Gastroesophageal sphincter (tissue), 4 donors: ENCODE results near the gene TCP11. TPM values are rescaled to one million over a fixed set of nuclear protein-coding genes. Genes with fewer than 3 reads are reported as not detected.

Experiments
- ATAC-seq: fragments of 150-250 bp; one replicate; pipeline ENCODE4 v1.9.1; 2016; ENCODE audit warnings: mild to moderate bottlenecking, moderate library complexity
- H3K27ac ChIP-seq, 4 donors: fragments of 200-600 bp; sonication (generic) in 3 of 4; 1 replicate in 3 of 4; 2 replicates in 1 of 4; pipeline ENCODE4 v1.5.1; 2016 to 2019
- H3K27me3 ChIP-seq: fragments of 200-600 bp; sonication (generic); one replicate; pipeline ENCODE4 v1.5.1; 2019
- H3K36me3 ChIP-seq, 2 donors: fragments of 200-600 bp; sonication (generic); one replicate each; pipeline ENCODE4 v1.5.1; 2019; ENCODE audit warnings: control low read depth in 1 of 2
- H3K4me1 ChIP-seq, 3 donors: fragments of 200-600 bp; sonication (generic); 1 replicate in 2 of 3; 2 replicates in 1 of 3; pipeline ENCODE4 v1.5.1; 2016 to 2019; ENCODE audit warnings: control low read depth in 2 of 3
- H3K4me3 ChIP-seq, 2 donors: fragments of 200-600 bp; sonication (generic); one replicate each; pipeline ENCODE4 v1.5.1; 2019; ENCODE audit warnings: mild to moderate bottlenecking in 1 of 2, moderate library complexity in 1 of 2
- H3K9me3 ChIP-seq, 3 donors: fragments of 200-600 bp; sonication (generic); one replicate each; pipeline ENCODE4 v1.5.1; 2017 to 2019; ENCODE audit warnings: control low read depth in 2 of 3
- CTCF ChIP-seq, 4 experiments: fragments of 200-600 bp in 2 of 4; fragments of 450-650 bp in 2 of 4; sonication (generic) in 1 of 4; IDR thresholded peaks; one replicate each; pipeline ENCODE4 v1.5.1; 2017 to 2019; ENCODE audit warnings: antibody characterized with exemption in 4 of 4, mild to moderate bottlenecking in 2 of 4, moderate library complexity in 2 of 4
- EP300 ChIP-seq: sonication (generic); formaldehyde crosslinking; IDR thresholded peaks from one replicate; pipeline ENCODE4 v1.6.1; 2017; ENCODE audit warnings: antibody characterized with exemption, mild to moderate bottlenecking
- POLR2A ChIP-seq, 2 donors: fragments of 450-650 bp; IDR thresholded peaks; one replicate each; pipeline ENCODE4 v1.6.1; 2017; ENCODE audit warnings: antibody characterized with exemption in 2 of 2, mild to moderate bottlenecking in 2 of 2, moderate library complexity in 1 of 2
- POLR2AphosphoS5 ChIP-seq: sonication (generic); formaldehyde crosslinking; IDR thresholded peaks from one replicate; pipeline ENCODE4 v1.6.1; 2017; ENCODE audit warnings: antibody characterized with exemption
- WGBS, 2 donors: methylation state at CpG; one replicate each; pipeline ENCODE4 v1.1.5; 2018; ENCODE audit warnings: low coverage in 1 of 2; 5-methylcytosine and 5-hydroxymethylcytosine counted together
- total RNA-seq, 4 donors: library from RNA; depleted of rRNA; stranded (reverse); fragments of >200 nt; gene quantifications; one replicate each; pipeline ENCODE4 v1.1.0, GENCODE V29; 2016

Gene TCP11
- total RNA-seq, 4 donors from 2014 or later = 0.77 TPM; not detected in 3

GRCh38 chr6:35071347-35071994 lies 69.7 kb downstream of the TCP11 start:
- Histone ChIP-seq H3K27ac (peak overlapping the region in 3 of 4 donors; percentile 22 to 60 (median 37)), H3K4me3 (no peak overlapping the region), H3K27me3 (no peaks in the 10 kb centered on the region), H3K4me1 (peaks cover 0 to 59% (median 3%) of the 10 kb centered on the region in 3 donors), H3K9me3 (no peaks in the 10 kb centered on the region), H3K36me3 (peaks cover 0 to 94% of the 10 kb centered on the region in 2 donors)
- 60 to 90% methylated on average over 6 to 8 of the region's 12 CpGs for WGBS, 2 donors
- no peak for ATAC-seq
- TF ChIP-seq CTCF (IDR thresholded peaks at IDR 0.05) = no peak
- TF ChIP-seq POLR2A (IDR thresholded peaks at IDR 0.05) = no peak

GRCh38 chr6:35070111-35070510 lies 71.0 kb downstream of the TCP11 start:
- Histone ChIP-seq H3K4me3 (no peak overlapping the region), H3K9me3 (no peaks in the 10 kb centered on the region), H3K4me1 (peaks cover 0 to 68% (median 3%) of the 10 kb centered on the region in 3 donors), H3K27ac (no peak overlapping the region), H3K27me3 (no peaks in the 10 kb centered on the region), H3K36me3 (peaks cover 0 to 95% of the 10 kb centered on the region in 2 donors)
- 60 to 67% methylated on average over 1 of the region's 2 CpGs for WGBS, 2 donors
- TF ChIP-seq POLR2AphosphoS5 (no peak), CTCF (IDR thresholded peaks at IDR 0.05) (no peak)
- no peak for ATAC-seq

GRCh38 chr6:35069262-35069661 lies 71.9 kb downstream of the TCP11 start:
- WGBS, 2 donors = 63 to 83% methylated on average over 1 of the region's 2 CpGs
- ATAC-seq = no peak
- H3K36me3 ChIP-seq = peaks cover 0 to 95% of the 10 kb centered on the region in 2 donors
- TF ChIP-seq POLR2AphosphoS5 (no peak), POLR2A (IDR thresholded peaks at IDR 0.05) (no peak), EP300 (no peak), CTCF (IDR thresholded peaks at IDR 0.05) (no peak)
- no peaks in the 10 kb centered on the region for H3K27me3 ChIP-seq
- peak overlapping the region in 3 of 4 donors; percentile 70 to 76 (median 75) for H3K27ac ChIP-seq
- H3K9me3 ChIP-seq = no peaks in the 10 kb centered on the region
- H3K4me3 ChIP-seq = no peak overlapping the region
- peaks cover 4 to 73% (median 5%) of the 10 kb centered on the region in 3 donors for H3K4me1 ChIP-seq

GRCh38 chr6:35068644-35069043 lies 72.5 kb downstream of the TCP11 start:
- no peak for ATAC-seq
- no peaks in the 10 kb centered on the region for H3K9me3 ChIP-seq
- no peaks in the 10 kb centered on the region for H3K27me3 ChIP-seq
- peaks cover 7 to 78% (median 10%) of the 10 kb centered on the region in 3 donors for H3K4me1 ChIP-seq
- TF ChIP-seq EP300 (no peak), POLR2AphosphoS5 (no peak), CTCF (IDR thresholded peaks at IDR 0.05) (no peak), POLR2A (IDR thresholded peaks at IDR 0.05) (no peak)
- H3K4me3 ChIP-seq = no peak overlapping the region
- peak overlapping the region; percentile 39 to 76 (median 72) for H3K27ac ChIP-seq
- WGBS, 2 donors = 74% methylated on average over 4 of the region's 7 CpGs; no CpG with 5 or more reads in 1 of the 2 donors
- peaks cover 0 to 95% of the 10 kb centered on the region in 2 donors for H3K36me3 ChIP-seq

- WGBS, 2 donors = 80 to 82% methylated on average over 1 to 6 of the region's 9 CpGs
- no peak overlapping the region for H3K4me3 ChIP-seq
- H3K27me3 ChIP-seq = no peaks in the 10 kb centered on the region
- peak overlapping the region; percentile 39 to 76 (median 72) for H3K27ac ChIP-seq
- TF ChIP-seq POLR2A (IDR thresholded peaks at IDR 0.05) (no peak), POLR2AphosphoS5 (no peak), EP300 (no peak), CTCF (IDR thresholded peaks at IDR 0.05) (no peak)
- peaks cover 7 to 78% (median 12%) of the 10 kb centered on the region in 3 donors for H3K4me1 ChIP-seq
- no peaks in the 10 kb centered on the region for H3K9me3 ChIP-seq
- H3K36me3 ChIP-seq = peaks cover 0 to 95% of the 10 kb centered on the region in 2 donors
- ATAC-seq = peak; percentile 20
Observed at GRCh38 chr6:35068206-35068605, 72.9 kb downstream of the TCP11 start.
